Measurements from ENCODE around the gene CELA3B. TPM values are rescaled to one million over a fixed set of nuclear protein-coding genes. Genes with fewer than 3 reads are reported as not detected.

The CELA3B gene
- total RNA-seq, 4 donors from 2014 or later, result not detected

GRCh38 chr1:21939650-21940374, 37.0 kb upstream of the CELA3B start:
- H3K27ac ChIP-seq, result peak overlapping the region; percentile 90 to 98 (median 95)
- H3K36me3 ChIP-seq, result no peaks in the 10 kb centered on the region
- H3K4me1 ChIP-seq, result peaks cover 16 to 90% (median 38%) of the 10 kb centered on the region in 3 donors
- ATAC-seq, result peak; percentile 39
- H3K4me3 ChIP-seq, result no peak overlapping the region
- WGBS, 2 donors (ENCODE audit: low coverage in 1 of 2), result 20 to 50% methylated on average over 2 to 7 of the region's 9 CpGs
- no peaks in the 10 kb centered on the region for H3K9me3 ChIP-seq
- H3K27me3 ChIP-seq, result no peaks in the 10 kb centered on the region
- TF ChIP-seq CTCF (IDR thresholded peaks at IDR 0.05) (peak in 3 of 4 experiments; percentile 67 to 90 (median 86)), EP300 (IDR thresholded peaks at IDR 0.05) (no peak), POLR2A (IDR thresholded peaks at IDR 0.05) (peak in 1 of 2 donors; percentile 9), POLR2AphosphoS5 (IDR thresholded peaks at IDR 0.05) (peak; percentile 94)

GRCh38 chr1:21940492-21940891, 36.3 kb upstream of the CELA3B start:
- no peak overlapping the region for H3K4me3 ChIP-seq
- H3K9me3 ChIP-seq, result no peaks in the 10 kb centered on the region
- no peaks in the 10 kb centered on the region for H3K27me3 ChIP-seq
- peaks cover 16 to 90% (median 38%) of the 10 kb centered on the region in 3 donors for H3K4me1 ChIP-seq
- WGBS, 2 donors (ENCODE audit: low coverage in 1 of 2), result 86 to 100% methylated on average over 1 to 2 of the region's 2 CpGs
- H3K27ac ChIP-seq, result peak overlapping the region; percentile 90 to 98 (median 95)
- TF ChIP-seq POLR2AphosphoS5 (IDR thresholded peaks at IDR 0.05) (no peak), POLR2A (IDR thresholded peaks at IDR 0.05) (no peak), EP300 (IDR thresholded peaks at IDR 0.05) (no peak), CTCF (IDR thresholded peaks at IDR 0.05) (no peak)
- ATAC-seq, result no peak
- H3K36me3 ChIP-seq, result no peaks in the 10 kb centered on the region

GRCh38 chr1:21941370-21941769, 35.5 kb upstream of the CELA3B start:
- H3K27ac ChIP-seq, result peak overlapping the region; percentile 90 to 98 (median 95)
- peaks cover 16 to 82% (median 38%) of the 10 kb centered on the region in 3 donors for H3K4me1 ChIP-seq
- ATAC-seq, result no peak
- H3K36me3 ChIP-seq, result no peaks in the 10 kb centered on the region
- no peak for TF ChIP-seq CTCF (IDR thresholded peaks at IDR 0.05)
- no peak for TF ChIP-seq POLR2A (IDR thresholded peaks at IDR 0.05)
- TF ChIP-seq EP300 (IDR thresholded peaks at IDR 0.05), result no peak
- no peak for TF ChIP-seq POLR2AphosphoS5 (IDR thresholded peaks at IDR 0.05)
- H3K9me3 ChIP-seq, result no peaks in the 10 kb centered on the region
- WGBS, 2 donors (ENCODE audit: low coverage in 1 of 2), result 71 to 91% methylated on average over 5 of the region's 5 CpGs
- no peak overlapping the region for H3K4me3 ChIP-seq
- H3K27me3 ChIP-seq, result no peaks in the 10 kb centered on the region

GRCh38 chr1:21942464-21942863, 34.4 kb upstream of the CELA3B start:
- H3K4me3 ChIP-seq, result no peak overlapping the region
- 33 to 35% methylated on average over 3 to 10 of the region's 10 CpGs for WGBS, 2 donors (ENCODE audit: low coverage in 1 of 2)
- no peaks in the 10 kb centered on the region for H3K27me3 ChIP-seq
- TF ChIP-seq EP300 (IDR thresholded peaks at IDR 0.05) (no peak), POLR2AphosphoS5 (IDR thresholded peaks at IDR 0.05) (no peak), POLR2A (IDR thresholded peaks at IDR 0.05) (no peak), CTCF (IDR thresholded peaks at IDR 0.05) (no peak)
- ATAC-seq, result no peak
- no peaks in the 10 kb centered on the region for H3K9me3 ChIP-seq
- no peaks in the 10 kb centered on the region for H3K36me3 ChIP-seq
- peak overlapping the region; percentile 90 to 98 (median 95) for H3K27ac ChIP-seq
- H3K4me1 ChIP-seq, result peaks cover 16 to 85% (median 38%) of the 10 kb centered on the region in 3 donors

All from gastroesophageal sphincter (tissue), 4 donors.